ENCODE data around the gene SCFD2.

- TF ChIP-seq, protein P1, sequence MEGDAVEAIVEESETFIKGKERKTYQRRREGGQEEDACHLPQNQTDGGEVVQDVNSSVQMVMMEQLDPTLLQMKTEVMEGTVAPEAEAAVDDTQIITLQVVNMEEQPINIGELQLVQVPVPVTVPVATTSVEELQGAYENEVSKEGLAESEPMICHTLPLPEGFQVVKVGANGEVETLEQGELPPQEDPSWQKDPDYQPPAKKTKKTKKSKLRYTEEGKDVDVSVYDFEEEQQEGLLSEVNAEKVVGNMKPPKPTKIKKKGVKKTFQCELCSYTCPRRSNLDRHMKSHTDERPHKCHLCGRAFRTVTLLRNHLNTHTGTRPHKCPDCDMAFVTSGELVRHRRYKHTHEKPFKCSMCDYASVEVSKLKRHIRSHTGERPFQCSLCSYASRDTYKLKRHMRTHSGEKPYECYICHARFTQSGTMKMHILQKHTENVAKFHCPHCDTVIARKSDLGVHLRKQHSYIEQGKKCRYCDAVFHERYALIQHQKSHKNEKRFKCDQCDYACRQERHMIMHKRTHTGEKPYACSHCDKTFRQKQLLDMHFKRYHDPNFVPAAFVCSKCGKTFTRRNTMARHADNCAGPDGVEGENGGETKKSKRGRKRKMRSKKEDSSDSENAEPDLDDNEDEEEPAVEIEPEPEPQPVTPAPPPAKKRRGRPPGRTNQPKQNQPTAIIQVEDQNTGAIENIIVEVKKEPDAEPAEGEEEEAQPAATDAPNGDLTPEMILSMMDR (IDR thresholded peaks at IDR 0.05), result no peak
- TF ChIP-seq, protein P2, sequence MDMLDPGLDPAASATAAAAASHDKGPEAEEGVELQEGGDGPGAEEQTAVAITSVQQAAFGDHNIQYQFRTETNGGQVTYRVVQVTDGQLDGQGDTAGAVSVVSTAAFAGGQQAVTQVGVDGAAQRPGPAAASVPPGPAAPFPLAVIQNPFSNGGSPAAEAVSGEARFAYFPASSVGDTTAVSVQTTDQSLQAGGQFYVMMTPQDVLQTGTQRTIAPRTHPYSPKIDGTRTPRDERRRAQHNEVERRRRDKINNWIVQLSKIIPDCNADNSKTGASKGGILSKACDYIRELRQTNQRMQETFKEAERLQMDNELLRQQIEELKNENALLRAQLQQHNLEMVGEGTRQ (CRISPR knock-in tag; IDR thresholded peaks at IDR 0.05), result no peak
- TF ChIP-seq TEAD4 (CRISPR knock-in tag; IDR thresholded peaks at IDR 0.05), result no peak
- no peak for TF ChIP-seq NR1H2 (CRISPR knock-in tag; IDR thresholded peaks at IDR 0.05)
- TF ChIP-seq PRDM15 (CRISPR knock-in tag; IDR thresholded peaks at IDR 0.05), result no peak
- TF ChIP-seq ZNF263 (CRISPR knock-in tag; IDR thresholded peaks at IDR 0.05; ENCODE audit: low read depth), result no peak
- no peak for TF ChIP-seq OVOL2 (CRISPR knock-in tag; IDR thresholded peaks at IDR 0.05; ENCODE audit: borderline replicate concordance)
- no peak for TF ChIP-seq FOXP4 (CRISPR knock-in tag; IDR thresholded peaks at IDR 0.05)
- TF ChIP-seq NR3C1 (CRISPR knock-in tag; conservative IDR thresholded peaks at IDR 0.05; ENCODE audit: low read depth), result no peak
- TF ChIP-seq NR2C2 (CRISPR knock-in tag; IDR thresholded peaks at IDR 0.05), result no peak
- TF ChIP-seq JUN (CRISPR knock-in tag; IDR thresholded peaks at IDR 0.05), result no peak
Observed at GRCh38 chr4:53040459-53040815, 325.4 kb downstream of the SCFD2 start.

Measured in WTC11 (cell line).